Measurements from ENCODE around the gene IKZF3.
"Not testable (repeated sequence)": the region's sequence is repeated elsewhere in the genome, so short reads cannot be mapped to it uniquely, and the experiment has no call there.

The IKZF3 gene

DNA sequence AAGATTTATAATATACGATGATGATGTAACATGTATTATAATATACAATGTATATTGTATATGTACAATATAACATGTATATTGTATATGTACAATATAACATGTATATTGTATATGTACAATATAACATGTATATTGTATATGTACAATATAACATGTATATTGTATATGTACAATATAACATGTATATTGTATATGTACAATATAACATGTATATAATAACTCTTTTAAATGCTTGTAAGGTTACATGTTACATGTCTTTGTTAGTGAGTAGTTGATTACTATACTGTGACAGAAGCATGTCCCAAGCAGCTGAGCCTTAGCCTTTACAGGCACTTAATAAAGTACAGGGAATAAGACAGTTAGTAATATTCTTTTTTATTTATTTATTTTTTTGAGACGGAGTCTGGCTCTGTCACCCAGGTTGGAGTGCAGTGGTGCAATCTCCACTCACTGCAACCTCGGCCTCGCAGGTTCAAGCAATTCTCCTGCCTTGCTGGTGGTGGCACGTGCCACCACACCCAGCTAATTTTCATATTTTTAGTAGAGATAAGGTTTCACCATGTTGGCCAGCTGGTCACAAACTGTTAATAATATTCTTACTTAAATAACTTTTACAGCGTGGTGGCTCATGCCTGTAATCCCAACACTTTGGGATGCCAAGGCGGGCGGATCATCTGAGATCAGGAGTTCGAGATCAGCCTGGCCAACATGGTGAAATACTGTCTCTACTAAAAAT is 8.0 kb downstream of the IKZF3 start:
- not testable (repeated sequence) for DNase-seq (ENCODE audit: low read depth in 2 of 2)

DNA sequence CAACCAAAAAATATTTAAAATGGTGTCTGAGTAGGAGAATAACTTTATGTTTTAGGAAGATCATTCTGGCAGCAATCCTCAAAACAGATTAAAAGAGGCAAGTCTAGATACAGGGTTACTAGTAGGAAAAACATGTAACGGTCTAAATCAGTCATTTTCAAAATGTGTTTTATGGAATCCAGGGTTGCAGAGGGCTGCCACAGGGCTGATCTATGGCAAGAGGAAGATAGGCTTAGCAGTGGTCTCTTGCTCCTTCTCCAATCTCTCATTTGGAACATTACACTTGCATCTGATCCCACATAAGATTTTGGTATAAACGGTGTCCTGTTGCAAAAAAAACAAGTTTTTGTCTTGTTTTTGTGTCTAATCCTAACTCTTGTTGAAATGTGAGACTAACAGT is 9.2 kb downstream of the IKZF3 start:
- DNase-seq (ENCODE audit: low read depth in 2 of 2), result no peak

DNA sequence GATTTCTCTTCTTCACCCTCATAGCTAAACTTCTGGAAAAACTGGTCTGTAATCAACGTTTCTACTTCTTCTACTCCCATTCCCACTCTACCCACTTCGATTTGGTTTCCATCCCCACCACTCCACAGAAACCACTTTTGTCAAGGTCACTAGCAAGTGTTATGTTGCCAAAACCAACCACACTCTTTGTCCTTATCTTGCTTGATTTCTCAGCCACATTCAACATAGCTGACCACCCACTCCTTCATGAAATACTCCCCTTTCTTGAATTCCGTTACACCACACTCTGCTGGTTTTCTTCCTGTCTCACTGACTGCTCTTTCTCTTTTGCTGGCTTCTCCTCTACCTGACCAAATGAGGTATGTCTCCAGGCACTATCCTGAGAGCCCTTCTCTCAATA is 11.9 kb downstream of the IKZF3 start:
- DNase-seq (ENCODE audit: low read depth in 2 of 2), result no peak

DNA sequence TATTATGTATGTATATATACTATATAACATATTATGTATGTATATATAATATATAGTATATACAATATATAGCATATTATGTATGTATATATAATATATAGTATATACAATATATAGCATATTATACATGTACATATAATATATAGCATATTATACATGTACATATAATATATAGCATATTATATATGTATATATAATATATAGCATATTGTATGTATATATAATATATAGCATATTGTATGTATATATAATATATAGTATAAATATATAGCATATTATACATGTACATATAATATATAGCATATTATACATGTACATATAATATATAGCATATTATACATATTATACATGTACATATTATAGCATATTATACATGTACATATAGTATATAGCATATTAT is 13.9 kb downstream of the IKZF3 start:
- DNase-seq (ENCODE audit: low read depth in 2 of 2), result not testable (repeated sequence)

DNA sequence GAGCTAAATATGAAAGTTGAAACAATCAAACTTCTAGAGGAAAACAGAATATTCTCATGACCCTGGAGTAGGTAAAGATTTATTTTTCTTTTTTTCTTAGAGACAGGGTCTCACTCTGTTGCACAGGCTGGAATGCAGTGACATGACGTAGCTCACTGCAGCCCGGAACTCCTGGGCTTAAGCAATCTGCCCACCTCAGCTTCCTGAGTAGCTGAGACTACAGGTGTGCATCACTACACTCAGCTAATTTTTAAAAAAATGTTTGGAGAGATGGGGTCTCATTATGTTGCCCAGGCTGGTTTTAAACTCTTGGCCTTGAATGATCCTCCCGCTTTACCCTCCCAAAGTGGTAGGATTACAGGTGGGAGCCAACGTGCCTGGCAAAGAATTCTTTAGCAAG is 15.5 kb downstream of the IKZF3 start:
- no peak for DNase-seq (ENCODE audit: low read depth in 2 of 2)

DNA sequence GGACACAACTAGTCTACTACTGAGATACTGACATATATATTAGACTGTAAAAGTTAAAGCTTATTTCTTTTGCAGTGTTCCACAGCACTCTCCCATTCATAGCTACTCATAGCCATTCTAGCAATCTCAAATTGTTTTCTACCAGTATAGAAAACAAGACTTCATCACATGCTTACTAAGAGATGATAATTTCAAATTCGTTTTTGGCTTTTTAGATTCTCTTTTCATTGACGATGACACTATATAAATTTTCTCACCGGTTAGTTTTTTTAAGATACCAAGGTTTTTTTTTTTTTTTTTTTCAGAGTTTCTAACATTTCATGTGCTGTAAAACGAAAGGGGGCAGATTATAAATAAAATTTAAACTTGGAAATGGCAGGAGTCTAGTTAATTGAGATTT is 17.9 kb downstream of the IKZF3 start:
- DNase-seq (ENCODE audit: low read depth in 2 of 2), result no peak

DNA sequence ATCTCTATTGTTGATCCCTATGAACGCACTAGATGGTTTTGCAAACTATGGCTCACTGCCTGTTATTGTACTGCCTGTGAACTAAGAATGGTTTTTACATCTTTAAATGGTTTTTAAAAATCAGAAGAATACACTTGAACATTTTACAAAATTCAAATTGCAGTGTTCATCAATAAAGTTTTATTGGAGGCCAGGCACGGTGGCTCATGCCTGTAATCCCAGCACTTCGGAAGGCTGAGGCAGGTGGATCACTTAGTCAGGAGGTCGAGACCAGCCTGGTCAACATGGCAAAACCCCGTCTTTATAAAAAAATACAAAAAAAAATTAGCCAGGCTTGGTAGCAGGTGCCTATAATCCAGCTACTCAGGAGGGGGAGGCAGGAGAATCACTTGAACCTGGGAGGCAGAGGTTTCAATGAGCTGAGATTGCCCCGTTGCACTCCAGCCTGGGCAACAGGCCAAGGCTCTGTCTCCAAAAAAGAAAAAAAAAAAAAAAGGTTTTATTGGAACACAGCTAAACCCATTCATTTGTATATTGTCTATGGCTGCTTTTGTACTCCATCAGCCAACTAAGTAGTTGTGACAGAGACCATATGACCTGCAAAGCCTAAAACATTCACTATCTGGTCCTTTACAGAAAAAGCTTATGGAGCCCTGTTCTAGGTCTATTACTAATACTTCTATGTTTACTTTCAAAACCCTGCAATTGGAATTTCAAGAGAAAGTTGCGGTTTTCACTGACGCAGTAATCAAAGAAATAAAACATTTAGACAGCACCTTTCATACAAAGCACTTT is 18.9 kb downstream of the IKZF3 start:
- DNase-seq (ENCODE audit: low read depth in 2 of 2), result no peak

DNA sequence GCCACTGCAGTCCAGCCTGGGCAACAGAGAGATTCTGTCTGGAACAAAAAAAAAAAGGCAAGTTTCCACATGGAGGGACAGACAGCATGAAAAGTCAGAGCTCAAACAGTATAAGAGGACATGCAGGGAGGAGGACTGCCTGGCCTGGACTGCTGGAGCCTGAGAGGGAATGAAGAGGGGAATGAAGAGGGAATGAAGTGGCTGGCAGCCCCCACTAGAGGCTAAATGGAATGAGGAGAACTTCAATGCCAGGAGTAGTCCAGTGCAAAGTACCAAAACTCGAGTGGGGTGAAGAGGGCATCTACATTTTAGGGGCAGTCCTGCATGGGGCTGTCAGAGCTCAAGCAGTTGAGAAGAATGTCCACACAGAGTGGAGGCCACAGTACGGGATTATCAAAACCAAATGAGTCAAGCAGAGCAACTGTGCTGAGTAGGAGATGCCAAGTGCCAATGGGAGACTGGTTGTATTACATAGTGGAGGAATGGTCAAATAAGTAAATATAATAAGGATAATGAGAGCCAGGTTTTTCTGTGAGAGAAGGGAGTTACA is 22.9 kb downstream of the IKZF3 start:
- no peak for DNase-seq (ENCODE audit: low read depth in 2 of 2)

DNA sequence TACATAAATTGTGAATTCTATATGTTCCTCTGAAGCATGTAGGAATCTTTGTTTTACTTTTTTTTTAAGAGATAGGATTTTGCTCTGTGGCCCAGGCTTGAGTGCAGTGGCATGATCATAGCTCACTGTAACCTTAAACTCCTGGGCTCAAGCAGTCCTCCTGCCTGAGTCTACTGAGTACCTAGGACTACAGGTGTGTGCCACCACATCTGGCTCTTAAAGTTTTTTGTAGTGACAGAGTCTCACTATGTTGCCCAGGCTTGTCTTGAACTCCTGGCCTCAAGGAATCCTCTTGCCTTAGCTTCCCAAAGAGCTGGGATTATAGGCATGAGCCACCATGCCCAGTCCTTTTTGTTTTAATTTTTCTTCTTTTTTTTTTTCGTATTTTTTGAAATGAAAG is 25.3 kb downstream of the IKZF3 start:
- no peak for DNase-seq (ENCODE audit: low read depth in 2 of 2)

DNA sequence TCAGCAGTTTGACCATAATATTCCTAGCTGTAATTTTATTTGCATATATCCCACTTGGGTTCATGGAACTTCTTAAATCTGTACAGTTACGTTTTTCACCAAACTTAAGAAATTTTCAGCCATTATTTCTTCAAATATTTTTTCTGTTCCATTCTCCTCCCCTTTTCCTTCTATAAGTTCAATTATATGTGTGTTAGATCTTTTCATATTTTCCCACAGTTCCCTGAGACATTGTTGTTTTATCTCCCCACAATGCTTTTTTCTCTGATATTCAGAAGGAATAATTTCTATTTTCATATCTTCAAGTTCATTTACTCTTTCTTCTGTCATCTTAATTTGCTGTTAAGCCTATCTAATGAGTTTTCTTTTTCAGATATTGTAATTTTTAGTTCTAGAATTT is 26.1 kb downstream of the IKZF3 start:
- DNase-seq (ENCODE audit: low read depth in 2 of 2), result no peak

DNA sequence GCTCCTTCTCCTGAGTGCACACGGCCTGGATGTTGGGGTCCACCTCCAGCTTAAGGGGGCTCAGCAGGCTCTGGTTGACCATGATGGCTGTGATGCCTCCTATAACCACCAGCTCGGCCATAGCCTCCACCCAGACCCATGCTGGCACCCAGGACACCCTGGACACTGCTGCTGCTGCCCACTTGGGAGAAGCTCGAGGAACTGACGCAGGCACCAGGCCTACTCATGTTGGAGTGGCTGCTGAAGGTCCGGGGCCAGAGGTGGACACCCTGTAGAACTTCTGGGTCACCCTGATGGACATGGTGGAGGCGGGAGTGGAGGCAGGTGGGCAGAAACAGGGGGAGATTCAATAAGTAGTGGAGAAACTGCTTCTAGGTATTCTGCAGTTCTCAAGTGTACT is 28.0 kb downstream of the IKZF3 start:
- no peak for DNase-seq (ENCODE audit: low read depth in 2 of 2)

DNA sequence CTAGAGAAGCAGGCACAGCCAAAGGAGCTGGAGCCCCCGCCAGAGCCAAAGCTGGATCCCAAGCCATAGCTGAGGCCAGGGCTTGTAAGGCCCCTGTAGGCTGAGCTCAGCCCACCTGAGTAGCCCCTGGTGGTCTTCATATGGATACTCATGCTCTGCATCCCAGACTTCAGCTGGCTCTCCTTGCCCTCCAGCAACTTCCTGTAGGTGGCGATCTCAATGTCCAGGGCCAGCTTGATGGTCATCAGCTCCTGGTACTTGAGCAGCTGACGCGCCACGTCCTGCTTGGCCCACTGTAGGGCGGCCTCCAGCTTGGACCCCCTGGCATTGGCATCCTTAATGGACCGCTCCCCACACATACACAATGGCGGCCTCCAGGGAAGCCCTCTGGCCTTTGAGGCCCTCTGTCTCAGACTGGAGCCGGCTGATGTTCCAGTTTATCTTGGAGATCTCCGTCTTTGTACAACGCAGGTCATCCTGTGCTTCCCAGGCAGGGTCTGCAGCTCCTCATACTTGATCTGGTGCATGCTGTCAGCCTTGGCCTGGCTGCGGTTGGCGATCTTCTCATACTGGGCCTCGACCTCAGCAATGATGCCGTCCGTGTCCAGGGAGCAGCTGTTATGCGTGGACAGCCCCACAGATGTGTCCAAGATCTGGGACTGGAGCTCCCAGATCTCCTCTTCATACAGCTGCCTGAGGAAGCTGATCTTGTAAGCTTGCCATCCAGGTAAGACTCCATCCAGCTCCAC is 28.9 kb downstream of the IKZF3 start:
- DNase-seq (ENCODE audit: low read depth in 2 of 2), result no peak

DNA sequence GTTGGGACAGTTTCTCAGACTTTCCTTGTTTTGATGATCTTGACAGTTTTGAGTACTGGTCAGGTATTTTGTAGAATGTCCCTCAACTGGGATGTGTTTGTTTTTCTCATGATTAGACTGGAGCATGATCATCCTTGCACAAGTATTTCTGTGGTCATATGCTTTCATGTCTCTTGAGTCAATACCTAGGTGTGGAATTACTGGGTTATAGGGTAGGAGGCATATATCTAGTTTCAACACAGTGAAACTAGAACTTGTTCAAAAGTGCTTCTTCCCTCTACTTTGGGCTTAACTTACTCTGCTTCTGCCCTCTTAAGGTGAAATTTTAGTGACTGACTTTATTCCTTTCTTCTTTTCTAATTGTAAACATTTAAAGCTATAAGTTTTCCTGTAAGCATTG is 30.1 kb downstream of the IKZF3 start:
- DNase-seq (ENCODE audit: low read depth in 2 of 2), result no peak

DNA sequence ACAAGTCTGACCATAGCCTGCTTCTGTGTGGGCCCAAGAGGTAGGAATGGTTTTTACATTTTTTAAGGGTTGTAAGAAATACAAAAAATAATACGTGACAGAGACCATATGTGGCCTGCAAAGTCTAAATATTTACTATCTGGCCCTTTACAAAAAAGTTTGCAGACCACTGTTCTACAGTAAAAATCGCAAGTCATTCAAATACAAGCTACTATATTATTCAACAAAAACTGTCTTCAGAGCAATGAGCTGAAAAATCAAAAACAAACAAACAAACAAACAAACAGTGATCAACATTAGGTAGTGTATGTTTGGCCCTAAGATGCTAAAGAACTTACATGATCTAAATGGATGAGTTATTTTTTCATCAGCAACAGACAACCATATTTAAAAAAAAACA is 32.5 kb downstream of the IKZF3 start:
- DNase-seq (ENCODE audit: low read depth in 2 of 2), result no peak

DNA sequence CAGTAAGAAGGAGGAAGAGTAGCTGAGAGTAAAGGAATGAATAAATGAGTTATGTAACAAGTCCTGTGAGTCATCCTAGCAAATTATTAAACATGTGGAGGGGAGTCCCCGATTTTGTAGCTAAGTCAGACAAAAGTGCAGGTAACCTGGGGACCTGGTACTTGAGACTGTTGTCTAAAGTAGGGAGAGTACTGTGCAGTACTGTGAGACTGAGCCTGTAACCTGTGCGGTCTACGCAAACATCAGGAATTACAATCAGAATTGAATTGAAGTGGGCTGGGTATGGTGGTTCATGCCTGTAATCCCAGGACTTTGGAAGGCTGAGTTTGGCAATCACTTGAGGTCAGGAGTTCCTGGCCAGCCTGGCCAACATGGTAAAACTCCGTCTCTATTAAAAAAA is 35.7 kb downstream of the IKZF3 start:
- DNase-seq (ENCODE audit: low read depth in 2 of 2), result no peak

DNA sequence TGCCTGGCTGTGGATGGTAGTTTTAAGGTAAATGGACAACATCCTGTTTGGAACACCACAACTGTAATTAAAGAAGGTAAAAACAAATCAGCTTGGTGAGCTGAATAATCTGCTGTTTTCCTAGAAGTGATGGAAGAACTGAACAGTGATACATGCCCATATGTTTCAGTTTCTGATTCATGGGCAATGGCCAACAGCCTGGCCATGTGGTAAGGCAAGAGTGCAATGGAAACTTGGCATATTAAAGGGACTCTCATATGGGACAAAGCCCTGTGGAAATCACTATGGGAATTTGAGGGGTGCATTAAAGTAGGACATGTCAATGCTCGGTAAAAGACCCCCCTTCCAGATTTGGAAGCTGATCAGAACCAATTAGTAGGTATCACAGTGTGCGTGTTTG is 37.8 kb downstream of the IKZF3 start:
- DNase-seq (ENCODE audit: low read depth in 2 of 2), result no peak

DNA sequence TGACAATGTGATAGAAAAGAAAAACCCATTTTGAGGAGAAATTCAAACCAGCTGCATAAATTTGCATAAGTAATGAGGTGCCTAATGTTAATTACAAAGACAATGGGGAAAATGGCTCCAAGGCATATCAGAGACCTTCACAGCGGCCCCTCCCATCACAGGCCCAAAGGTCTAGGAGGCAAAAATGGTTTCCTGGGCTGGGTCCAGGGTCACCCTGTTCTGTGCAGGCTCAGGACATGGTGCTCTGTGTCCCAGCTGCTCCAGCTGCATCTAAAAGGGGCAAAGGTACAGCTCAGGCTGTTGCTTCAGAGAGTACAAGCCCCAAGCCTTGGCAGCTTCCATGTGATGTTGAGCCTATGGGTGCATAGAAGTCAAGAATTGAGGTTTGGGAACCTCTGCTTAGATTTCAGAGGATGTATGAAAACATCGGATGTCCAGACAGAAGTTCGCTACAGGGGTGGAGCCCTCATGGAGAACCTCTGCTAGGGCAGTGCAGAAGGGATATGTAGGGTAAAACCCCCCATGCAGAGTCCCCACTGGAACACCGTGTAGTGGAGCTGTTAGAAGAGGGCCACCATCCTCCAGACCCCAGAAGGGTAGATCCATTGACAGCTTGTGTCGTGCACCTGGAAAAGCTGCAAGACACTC is 40.6 kb downstream of the IKZF3 start:
- DNase-seq (ENCODE audit: low read depth in 2 of 2), result no peak

DNA sequence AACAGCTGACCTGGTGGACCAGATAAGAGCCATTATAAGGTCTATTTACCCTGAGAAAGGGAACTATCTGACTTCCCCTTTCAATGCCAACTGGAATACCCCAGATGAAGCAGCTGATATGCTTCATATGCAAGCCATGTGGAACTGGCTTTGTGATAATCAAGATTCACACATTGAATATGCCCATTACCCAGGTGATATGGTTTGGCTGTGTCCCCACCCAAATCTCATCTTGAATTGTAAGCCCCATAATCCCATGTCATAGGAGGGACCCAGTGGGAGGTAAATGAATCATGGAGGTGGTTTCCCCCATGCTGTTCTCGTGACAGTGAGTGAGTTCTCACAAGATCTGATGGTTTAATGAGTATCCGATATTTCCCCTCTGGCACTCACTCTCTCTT is 42.1 kb downstream of the IKZF3 start:
- no peak for DNase-seq (ENCODE audit: low read depth in 2 of 2)

DNA sequence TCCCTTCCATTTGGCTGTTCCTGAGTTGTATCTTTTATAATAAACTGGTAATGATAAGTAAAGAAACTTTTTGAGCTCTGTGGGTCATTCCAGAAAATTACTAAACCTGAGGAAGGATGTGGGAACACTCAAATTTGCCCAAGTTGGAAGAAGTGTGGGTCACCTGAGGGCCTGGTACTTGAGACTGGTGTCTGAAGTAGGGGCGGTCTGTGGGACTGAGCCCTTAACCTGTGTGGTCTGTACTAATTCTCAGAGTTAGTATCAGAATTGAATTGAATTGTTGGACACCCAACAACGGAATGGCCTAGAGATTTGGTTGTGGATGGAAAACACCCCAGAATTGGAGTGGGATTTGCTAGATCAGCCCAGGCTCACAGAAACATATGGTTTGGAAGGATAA is 43.1 kb downstream of the IKZF3 start:
- DNase-seq (ENCODE audit: low read depth in 2 of 2), result no peak

DNA sequence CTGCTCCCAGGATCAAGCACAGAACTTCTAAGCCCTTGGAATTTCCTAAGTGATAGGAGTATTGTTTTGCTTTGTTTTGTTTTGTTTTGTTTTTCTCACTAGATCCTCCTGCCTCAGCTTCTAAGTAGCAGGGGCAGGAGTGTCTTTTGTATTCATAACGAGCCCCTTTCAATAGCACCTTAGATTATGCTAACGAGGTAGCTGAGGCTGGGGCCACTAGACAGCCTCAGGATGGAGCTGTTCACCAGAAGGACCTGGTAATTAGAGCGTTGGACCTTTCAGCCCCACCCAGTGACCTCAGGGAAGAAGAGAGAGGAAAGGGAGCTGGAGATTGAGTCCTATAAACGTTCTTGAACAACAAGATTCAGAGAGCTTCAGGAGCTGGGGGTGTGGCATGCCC is 43.6 kb downstream of the IKZF3 start:
- DNase-seq (ENCODE audit: low read depth in 2 of 2), result no peak

DNA sequence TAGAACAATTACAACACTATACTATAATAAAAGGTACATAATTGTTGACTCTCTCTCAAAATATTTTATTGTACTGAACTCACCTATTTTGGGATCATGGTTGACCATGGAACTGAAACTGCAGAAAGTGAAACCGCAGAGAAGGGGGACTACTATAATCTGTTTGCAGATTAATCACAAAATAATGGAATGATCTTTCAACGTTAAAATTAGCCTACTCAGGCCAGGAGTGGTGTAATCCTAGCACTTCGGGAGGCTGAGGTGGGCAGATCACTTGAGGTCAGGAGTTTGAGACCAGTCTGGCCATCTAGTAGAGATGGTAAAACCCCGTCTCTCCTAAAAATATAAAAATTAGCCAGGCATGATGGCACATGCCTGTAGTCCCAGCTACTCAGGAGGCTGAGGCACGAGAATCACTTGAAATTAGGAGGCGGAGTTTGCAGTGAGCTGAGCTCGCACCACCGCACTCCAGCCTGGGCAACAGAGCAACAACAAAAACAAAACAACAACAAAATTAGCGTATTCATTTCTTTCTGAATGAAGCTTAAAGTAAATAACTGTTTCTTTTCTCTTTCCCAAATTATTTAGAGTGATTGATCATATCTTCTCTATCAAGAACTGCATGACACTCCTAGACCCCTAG is 45.6 kb downstream of the IKZF3 start:
- no peak for DNase-seq (ENCODE audit: low read depth in 2 of 2)
